Dendritic cell treated with granulocyte-macrophage colony-stimulating factor and Interleukin-4, amounts not matched to agents 40 ng/mL and 50 ng/mL, for 4 days (primary cell): Measurements from ENCODE around the gene LHX8.
A peak's percentile ranks its signal among the peaks of the same experiment; 100 is the strongest.
"Not testable (repeated sequence)": the region's sequence is repeated elsewhere in the genome, so short reads cannot be mapped to it uniquely, and the experiment has no call there.

Source experiments
- H3K27ac Mint-ChIP-seq: one replicate; pipeline ENCODE4 v1.8.0; 2022; ENCODE audit warnings: mild to moderate bottlenecking, mixed read lengths
- H3K27me3 Mint-ChIP-seq: one replicate; pipeline ENCODE4 v1.8.0; 2022; ENCODE audit warnings: mild to moderate bottlenecking, mixed read lengths
- H3K36me3 Mint-ChIP-seq: one replicate; pipeline ENCODE4 v1.8.0; 2022; ENCODE audit warnings: low read depth, mixed read lengths
- H3K4me1 Mint-ChIP-seq: one replicate; pipeline ENCODE4 v1.8.0; 2022; ENCODE audit warnings: low read depth, mixed read lengths
- H3K4me3 Mint-ChIP-seq: one replicate; pipeline ENCODE4 v1.8.0; 2022; ENCODE audit warnings: mild to moderate bottlenecking, moderate library complexity, mixed read lengths
- H3K9me3 Mint-ChIP-seq: one replicate; pipeline ENCODE4 v1.8.0; 2022; ENCODE audit warnings: mixed read lengths
- intact Hi-C: fragments of 100-400 bp; cut with micrococcal nuclease; formaldehyde crosslinking; loops from one replicate; pipeline ENCODE4 v1.15.0; 2022

Gene LHX8

GRCh38 chr1:75133750-75134646 lies at the start of gene LHX8:
LHX8 (plus strand) TSS chr1:75134388; CDS start chr1:75136615, 2,227 bp downstream.
- intact Hi-C loops: no loop called here
- Mint-ChIP-seq H3K27ac (no peak within 1 kb of the TSS), H3K9me3 (no peaks in the 10 kb centered on the region)

DNA sequence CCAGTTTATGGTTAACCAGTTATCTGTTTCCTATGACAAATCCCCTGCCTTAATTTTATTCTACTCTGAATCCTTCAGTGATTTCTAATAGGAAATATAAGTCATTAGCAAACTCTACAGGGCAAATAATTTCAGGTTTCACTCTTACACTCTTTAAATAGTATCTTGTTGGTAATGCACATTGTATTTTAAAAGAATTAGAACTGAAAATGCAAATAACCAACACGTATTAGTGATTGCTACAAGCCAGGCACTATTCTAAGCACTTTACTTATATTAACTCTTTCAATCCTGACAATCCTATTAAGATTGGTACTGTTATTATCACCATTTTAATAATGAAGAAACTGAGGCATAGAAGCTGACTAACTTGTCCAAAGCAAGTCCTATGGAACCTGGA lies 48.3 kb upstream of the LHX8 start:
- Mint-ChIP-seq H3K4me1 (no peaks in the 10 kb centered on the region), H3K36me3 (no peaks in the 10 kb centered on the region), H3K4me3 (no peak overlapping the region), H3K9me3 (no peaks in the 10 kb centered on the region), H3K27me3 (no peaks in the 10 kb centered on the region), H3K27ac (no peak overlapping the region)
- intact Hi-C loops: no loop called here

More at GRCh38 chr1:75133750-75134646, at the start of gene LHX8:
- Mint-ChIP-seq H3K4me1 (peaks cover 10% of the 10 kb centered on the region), H3K36me3 (no peaks in the 10 kb centered on the region), H3K4me3 (peak within 1 kb of the TSS; percentile 41), H3K27me3 (peaks cover 94% of the 10 kb centered on the region)

DNA sequence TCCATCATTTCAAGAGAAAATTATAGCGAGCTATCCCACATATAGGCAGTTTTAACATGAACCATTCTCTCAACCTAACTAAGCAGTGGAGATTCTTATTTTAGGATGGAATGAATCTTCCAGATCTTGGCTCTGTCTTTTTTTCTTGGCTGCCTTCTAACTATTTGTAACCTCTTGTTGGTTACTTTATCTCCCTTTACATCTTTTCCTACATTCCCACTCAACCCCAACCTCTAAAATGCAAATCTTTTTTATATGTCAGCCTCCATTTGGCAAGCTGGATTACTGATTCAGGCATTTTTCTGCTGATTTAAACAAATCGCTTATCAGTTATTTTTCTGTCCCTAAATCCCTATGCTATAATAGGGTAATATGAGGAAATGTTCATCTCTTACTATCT lies 46.9 kb upstream of the LHX8 start:
- no peaks in the 10 kb centered on the region for H3K36me3 Mint-ChIP-seq
- H3K27ac Mint-ChIP-seq: no peak overlapping the region
- no peaks in the 10 kb centered on the region for H3K4me1 Mint-ChIP-seq
- H3K4me3 Mint-ChIP-seq: no peak overlapping the region
- H3K27me3 Mint-ChIP-seq: no peaks in the 10 kb centered on the region
- intact Hi-C loops: no loop called here
- H3K9me3 Mint-ChIP-seq: no peaks in the 10 kb centered on the region

DNA sequence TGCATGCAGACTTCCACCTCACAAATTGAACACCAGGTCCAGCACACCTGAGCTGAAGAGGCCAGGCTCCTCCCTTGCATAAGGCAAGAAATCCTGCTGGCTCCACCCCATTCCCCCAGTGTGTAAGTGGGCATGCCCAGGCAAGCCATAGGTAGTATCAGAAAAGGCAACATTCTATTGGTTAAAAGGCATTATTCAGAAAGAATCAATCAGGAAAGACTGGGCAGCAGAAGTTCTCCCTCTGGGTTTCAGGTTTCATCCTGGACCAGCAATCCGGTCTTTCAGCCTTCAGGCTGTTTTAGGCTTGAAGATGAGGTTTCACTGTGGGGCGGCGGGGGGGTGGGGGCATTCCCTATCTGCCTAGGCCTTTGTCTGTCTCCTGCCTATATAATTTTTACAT lies 42.0 kb upstream of the LHX8 start:
- Mint-ChIP-seq H3K36me3 (no peaks in the 10 kb centered on the region), H3K9me3 (peaks cover 14% of the 10 kb centered on the region), H3K4me3 (no peak overlapping the region), H3K27ac (no peak overlapping the region), H3K4me1 (no peaks in the 10 kb centered on the region), H3K27me3 (no peaks in the 10 kb centered on the region)
- intact Hi-C loops: no loop called here

DNA sequence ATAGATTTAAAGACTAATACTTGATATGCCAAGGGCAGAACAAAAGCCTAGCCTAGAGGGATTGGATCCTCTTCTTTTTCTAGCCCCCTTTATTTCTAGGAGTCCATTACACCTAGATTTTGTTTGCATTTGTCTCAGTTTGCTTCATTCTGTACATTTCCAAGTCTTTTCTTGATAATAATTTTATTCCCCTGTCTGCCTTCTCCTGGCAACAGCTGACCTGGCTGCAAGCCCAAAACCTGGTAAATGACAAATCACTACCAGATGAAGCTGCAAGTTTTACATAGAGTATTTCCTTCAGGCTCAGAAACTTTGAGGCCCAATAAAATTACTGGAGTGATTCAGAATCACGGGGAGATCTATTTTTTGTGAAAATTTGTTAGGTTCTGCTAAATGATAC lies 36.5 kb upstream of the LHX8 start:
- Mint-ChIP-seq H3K27ac (no peak overlapping the region), H3K9me3 (peaks cover 14% of the 10 kb centered on the region)
- intact Hi-C loops: no loop called here

DNA sequence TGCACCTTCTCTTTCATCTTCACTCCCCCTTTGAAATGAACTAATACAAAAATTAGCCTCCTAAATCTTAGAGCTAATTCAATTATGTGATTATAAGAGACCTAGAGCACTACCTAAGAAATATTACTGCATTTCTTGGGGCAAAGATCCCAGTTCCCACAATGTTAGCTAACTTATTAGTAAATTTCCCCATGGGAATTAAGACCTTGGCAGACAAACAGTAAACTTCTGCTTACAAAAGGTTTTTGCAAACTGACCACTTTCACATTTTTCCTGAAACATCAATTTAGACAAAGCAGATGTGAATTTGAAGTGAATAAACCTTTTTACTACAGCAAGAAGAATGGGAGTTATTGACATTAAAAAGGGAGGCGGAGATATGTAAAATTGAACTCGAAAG lies 34.6 kb upstream of the LHX8 start:
- Mint-ChIP-seq H3K4me3 (no peak overlapping the region), H3K9me3 (peaks cover 14% of the 10 kb centered on the region), H3K36me3 (no peaks in the 10 kb centered on the region), H3K27ac (no peak overlapping the region), H3K4me1 (no peaks in the 10 kb centered on the region), H3K27me3 (no peaks in the 10 kb centered on the region)
- intact Hi-C loops: no loop called here

More for the DNA sequence above, 36.5 kb upstream of the LHX8 start:
- Mint-ChIP-seq H3K36me3 (no peaks in the 10 kb centered on the region), H3K27me3 (no peaks in the 10 kb centered on the region), H3K4me3 (no peak overlapping the region), H3K4me1 (no peaks in the 10 kb centered on the region)

- no peak overlapping the region for H3K4me3 Mint-ChIP-seq
- H3K4me1 Mint-ChIP-seq: no peaks in the 10 kb centered on the region
- no peaks in the 10 kb centered on the region for H3K27me3 Mint-ChIP-seq
- no peak overlapping the region for H3K27ac Mint-ChIP-seq
- intact Hi-C loops: no loop called here
- H3K9me3 Mint-ChIP-seq: peaks cover 9% of the 10 kb centered on the region
- no peaks in the 10 kb centered on the region for H3K36me3 Mint-ChIP-seq
Observed at GRCh38 chr1:75100481-75101092, 33.6 kb upstream of the LHX8 start.

GRCh38 chr1:75112362-75112951 lies 21.7 kb upstream of the LHX8 start:
- H3K27ac Mint-ChIP-seq, H3K36me3 Mint-ChIP-seq, H3K27me3 Mint-ChIP-seq, H3K4me1 Mint-ChIP-seq, intact Hi-C loops, H3K4me3 Mint-ChIP-seq: not testable (repeated sequence)
- H3K9me3 Mint-ChIP-seq: peaks cover 11% of the 10 kb centered on the region

GRCh38 chr1:75115654-75116053 lies 18.5 kb upstream of the LHX8 start:
- Mint-ChIP-seq H3K4me1 (no peaks in the 10 kb centered on the region), H3K27ac (no peak overlapping the region), H3K27me3 (no peaks in the 10 kb centered on the region), H3K9me3 (peaks cover 11% of the 10 kb centered on the region), H3K36me3 (no peaks in the 10 kb centered on the region), H3K4me3 (no peak overlapping the region)
- intact Hi-C loops: no loop called here

GRCh38 chr1:75123756-75124155 lies 10.4 kb upstream of the LHX8 start:
- Mint-ChIP-seq H3K27ac (no peak overlapping the region), H3K4me1 (no peaks in the 10 kb centered on the region), H3K36me3 (no peaks in the 10 kb centered on the region), H3K9me3 (peaks cover 9% of the 10 kb centered on the region), H3K4me3 (no peak overlapping the region), H3K27me3 (peaks cover 42% of the 10 kb centered on the region)
- intact Hi-C loops: no loop called here

DNA sequence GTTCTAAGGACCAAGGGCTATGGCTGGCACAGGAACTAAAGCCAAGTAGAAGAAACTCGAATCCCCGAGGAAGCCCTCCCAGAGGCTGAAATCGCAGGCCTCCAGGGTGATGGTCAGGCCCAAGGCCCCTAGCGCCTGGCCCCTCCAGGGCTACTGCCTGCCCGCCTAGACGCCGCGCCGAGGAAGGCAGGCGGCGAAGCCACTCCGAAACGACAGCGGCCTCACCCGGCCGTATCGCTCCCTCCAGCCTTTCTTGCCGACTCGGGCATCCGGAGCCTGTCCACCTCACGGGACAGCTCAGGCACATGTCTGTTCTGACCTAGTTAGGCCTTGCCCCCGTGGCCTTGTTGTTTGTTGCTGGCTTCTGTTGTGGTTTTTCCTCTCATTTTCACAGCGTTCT lies 9.7 kb upstream of the LHX8 start:
- peaks cover 9% of the 10 kb centered on the region for H3K9me3 Mint-ChIP-seq
- no peak overlapping the region for H3K27ac Mint-ChIP-seq
- intact Hi-C loops: no loop called here
- H3K4me1 Mint-ChIP-seq: no peaks in the 10 kb centered on the region
- peaks cover 50% of the 10 kb centered on the region for H3K27me3 Mint-ChIP-seq
- no peak overlapping the region for H3K4me3 Mint-ChIP-seq
- H3K36me3 Mint-ChIP-seq: no peaks in the 10 kb centered on the region

DNA sequence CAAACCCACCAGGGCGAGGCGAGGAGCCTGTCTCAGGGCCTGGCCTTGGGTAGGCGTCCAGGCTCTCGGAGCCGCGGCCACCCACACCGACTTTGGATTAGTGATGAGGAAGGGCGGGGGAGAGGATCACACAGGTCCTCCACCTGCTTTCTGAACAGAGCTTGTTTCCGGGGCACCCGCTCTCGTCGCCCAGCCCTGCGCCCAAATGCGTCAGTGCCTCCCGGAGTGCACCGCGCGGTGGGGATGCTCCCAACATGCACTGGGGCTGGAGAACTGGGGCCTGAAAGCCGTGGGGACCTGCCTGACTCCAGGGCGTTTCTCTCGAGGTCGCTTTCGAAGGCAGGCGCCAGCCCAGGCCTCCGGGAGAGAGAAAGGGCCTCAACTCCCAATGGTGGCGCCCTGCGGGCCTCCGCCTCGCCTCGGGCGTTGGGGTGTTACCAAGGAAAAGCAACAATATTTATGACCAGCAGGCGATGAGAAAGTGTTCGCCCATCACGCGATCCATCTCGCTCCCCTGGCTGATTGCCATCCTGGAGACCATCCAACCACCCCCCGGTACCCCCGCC lies 8.9 kb upstream of the LHX8 start:
- Mint-ChIP-seq H3K27me3 (peaks cover 56% of the 10 kb centered on the region), H3K4me3 (no peak overlapping the region), H3K36me3 (no peaks in the 10 kb centered on the region), H3K9me3 (peaks cover 9% of the 10 kb centered on the region), H3K27ac (no peak overlapping the region), H3K4me1 (no peaks in the 10 kb centered on the region)
- intact Hi-C loops: no loop called here

DNA sequence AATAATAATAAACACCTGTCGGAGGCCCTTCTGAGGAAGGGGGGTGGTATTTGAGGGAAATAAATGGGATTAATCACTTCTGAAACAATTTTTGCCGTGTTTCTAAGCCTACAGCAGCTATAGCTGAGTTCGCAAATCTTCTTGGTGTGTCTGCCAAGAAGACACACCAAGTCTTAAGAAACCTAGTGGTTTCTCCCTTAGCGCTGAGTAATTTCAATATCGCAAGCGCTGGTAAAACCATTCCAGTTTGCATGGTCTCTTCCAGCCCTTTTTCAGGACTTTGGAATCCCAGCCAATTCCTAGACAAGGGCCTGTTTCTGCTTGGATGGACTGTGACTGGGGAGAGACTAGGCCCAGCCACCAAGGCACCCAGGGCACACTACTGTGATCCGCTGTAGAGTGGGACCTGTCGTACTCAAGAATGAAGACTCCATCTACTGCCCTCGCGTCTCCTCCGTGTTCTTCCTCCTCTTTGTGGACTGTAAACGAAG lies 7.5 kb upstream of the LHX8 start:
- Mint-ChIP-seq H3K9me3 (peaks cover 9% of the 10 kb centered on the region), H3K27ac (no peak overlapping the region), H3K4me3 (no peak overlapping the region), H3K36me3 (no peaks in the 10 kb centered on the region), H3K4me1 (no peaks in the 10 kb centered on the region), H3K27me3 (peaks cover 71% of the 10 kb centered on the region)
- intact Hi-C loops: no loop called here
